Esophagus muscularis mucosa (tissue), 4 donors: Measurements from ENCODE around the gene RIC3. TPM values are rescaled to one million over a fixed set of nuclear protein-coding genes. Genes with fewer than 3 reads are reported as not detected.

Experiments used
- DNase-seq: peaks from one replicate; pipeline ENCODE4 v3.0.0-alpha.2; 2017; ENCODE audit errors: extremely low spot score
- H3K27ac ChIP-seq, 4 donors: fragments of 200-600 bp; sonication (generic); replicated peaks in 1 of 4; 1 replicate in 3 of 4; 2 replicates in 1 of 4; pipeline ENCODE4 v1.5.1; 2016 to 2019; ENCODE audit warnings: mild to moderate bottlenecking in 1 of 4
- H3K27me3 ChIP-seq, 4 donors: fragments of 200-600 bp; sonication (generic); one replicate each; pipeline versions ENCODE4 v1.5.1 to v1.6.0; 2016 to 2019
- H3K36me3 ChIP-seq, 4 donors: fragments of 200-600 bp; sonication (generic); one replicate each; pipeline ENCODE4 v1.5.1; 2016 to 2019
- H3K4me1 ChIP-seq, 4 donors: fragments of 200-600 bp; sonication (generic); one replicate each; pipeline ENCODE4 v1.5.1; 2016 to 2019
- H3K4me3 ChIP-seq, 4 donors: fragments of 200-600 bp; sonication (generic); 1 replicate in 2 of 4; 2 replicates in 2 of 4; pipeline ENCODE4 v1.5.1; 2016 to 2019; ENCODE audit warnings: mild to moderate bottlenecking in 4 of 4, moderate library complexity in 1 of 4
- H3K9me3 ChIP-seq, 4 donors: fragments of 200-600 bp; sonication (generic); 1 replicate in 3 of 4; 2 replicates in 1 of 4; pipeline ENCODE4 v1.5.1; 2016 to 2019
- EP300 ChIP-seq: sonication (generic); formaldehyde crosslinking; IDR thresholded peaks from one replicate; pipeline ENCODE4 v1.6.1; 2017; ENCODE audit warnings: antibody characterized with exemption
- POLR2A ChIP-seq: fragments of 450-650 bp; IDR thresholded peaks from one replicate; pipeline ENCODE4 v1.6.1; 2017; ENCODE audit warnings: antibody characterized with exemption, moderate library complexity, mild to moderate bottlenecking, low read depth
- POLR2AphosphoS5 ChIP-seq, 2 donors: sonication (generic); formaldehyde crosslinking; IDR thresholded peaks; one replicate each; pipeline ENCODE4 v1.6.1; 2017; ENCODE audit warnings: antibody characterized with exemption in 2 of 2
- WGBS: methylation state at CpG from one replicate; pipeline ENCODE4 v1.1.5; 2018; 5-methylcytosine and 5-hydroxymethylcytosine counted together
- intact Hi-C: fragments of 100-400 bp; cut with DNase I; formaldehyde crosslinking; loops from one replicate; pipeline ENCODE4 v1.15.1; 2023
- total RNA-seq, 4 donors: library from RNA; depleted of rRNA; stranded (reverse); fragments of >200 nt; gene quantifications; one replicate each; pipeline versions ENCODE4 v1.1.0 to v1.2.1, GENCODE V29; 2016
- TF ChIP-seq, protein P1 (sequence below), 3 experiments: fragments of 200-600 bp in 2 of 3; fragments of 450-650 bp in 1 of 3; sonication (generic) in 2 of 3; IDR thresholded peaks; one replicate each; pipeline ENCODE4 v1.5.1; 2017 to 2019; ENCODE audit warnings: antibody characterized with exemption in 3 of 3, mild to moderate bottlenecking in 2 of 3, moderate library complexity in 1 of 3

Gene RIC3
- total RNA-seq, 4 donors from 2014 or later: 12.8 to 19.9 (median 17.1) TPM

DNA sequence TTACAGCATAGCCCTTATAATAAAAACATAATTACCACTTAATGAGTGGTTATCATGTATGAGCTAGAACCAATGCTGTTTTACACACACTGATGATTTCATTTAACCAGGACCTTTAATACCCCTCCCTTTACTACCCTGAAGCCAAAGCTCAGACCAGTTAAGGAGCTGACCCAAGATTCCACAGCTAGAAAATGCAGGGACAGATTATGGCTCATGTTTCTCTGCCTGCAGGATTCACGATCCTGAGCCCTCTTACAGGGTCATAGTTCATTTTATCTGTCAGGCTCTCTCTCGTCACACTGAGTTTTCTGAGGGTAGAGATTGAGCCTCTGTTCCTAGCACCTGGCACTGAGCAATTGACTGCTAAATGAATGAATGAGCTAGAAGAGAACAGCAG is 60.4 kb downstream of the RIC3 start:
- no peak overlapping the region for H3K27ac ChIP-seq
- intact Hi-C loops: no loop called here
- peaks cover 0 to 3% (median 0%) of the 10 kb centered on the region in 4 donors for H3K27me3 ChIP-seq
- peaks cover 24 to 32% (median 31%) of the 10 kb centered on the region in 4 donors for H3K4me1 ChIP-seq
- no peak overlapping the region for H3K4me3 ChIP-seq
- DNase-seq: peak; percentile 50
- peaks cover 0 to 47% (median 23%) of the 10 kb centered on the region in 4 donors for H3K36me3 ChIP-seq
- no peaks in the 10 kb centered on the region for H3K9me3 ChIP-seq
- no peak for TF ChIP-seq EP300
- TF ChIP-seq POLR2AphosphoS5 (IDR thresholded peaks at IDR 0.05): no peak
- TF ChIP-seq, protein P1, sequence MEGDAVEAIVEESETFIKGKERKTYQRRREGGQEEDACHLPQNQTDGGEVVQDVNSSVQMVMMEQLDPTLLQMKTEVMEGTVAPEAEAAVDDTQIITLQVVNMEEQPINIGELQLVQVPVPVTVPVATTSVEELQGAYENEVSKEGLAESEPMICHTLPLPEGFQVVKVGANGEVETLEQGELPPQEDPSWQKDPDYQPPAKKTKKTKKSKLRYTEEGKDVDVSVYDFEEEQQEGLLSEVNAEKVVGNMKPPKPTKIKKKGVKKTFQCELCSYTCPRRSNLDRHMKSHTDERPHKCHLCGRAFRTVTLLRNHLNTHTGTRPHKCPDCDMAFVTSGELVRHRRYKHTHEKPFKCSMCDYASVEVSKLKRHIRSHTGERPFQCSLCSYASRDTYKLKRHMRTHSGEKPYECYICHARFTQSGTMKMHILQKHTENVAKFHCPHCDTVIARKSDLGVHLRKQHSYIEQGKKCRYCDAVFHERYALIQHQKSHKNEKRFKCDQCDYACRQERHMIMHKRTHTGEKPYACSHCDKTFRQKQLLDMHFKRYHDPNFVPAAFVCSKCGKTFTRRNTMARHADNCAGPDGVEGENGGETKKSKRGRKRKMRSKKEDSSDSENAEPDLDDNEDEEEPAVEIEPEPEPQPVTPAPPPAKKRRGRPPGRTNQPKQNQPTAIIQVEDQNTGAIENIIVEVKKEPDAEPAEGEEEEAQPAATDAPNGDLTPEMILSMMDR (IDR thresholded peaks at IDR 0.05): no peak
- no peak for TF ChIP-seq POLR2A
- WGBS: 84% methylated on average over 2 of the region's 2 CpGs

- H3K36me3 ChIP-seq: peaks cover 0 to 55% (median 30%) of the 10 kb centered on the region in 4 donors
- 82% methylated on average over 5 of the region's 5 CpGs for WGBS
- DNase-seq: peak; percentile 42
- intact Hi-C loops: no loop called here
- no peak overlapping the region for H3K27ac ChIP-seq
- peaks cover 17 to 27% (median 24%) of the 10 kb centered on the region in 4 donors for H3K4me1 ChIP-seq
- TF ChIP-seq POLR2AphosphoS5 (IDR thresholded peaks at IDR 0.05) (no peak), POLR2A (no peak), EP300 (no peak)
- TF ChIP-seq, protein P1 (IDR thresholded peaks at IDR 0.05): no peak
- H3K27me3 ChIP-seq: peaks cover 0 to 3% (median 0%) of the 10 kb centered on the region in 4 donors
- H3K9me3 ChIP-seq: no peaks in the 10 kb centered on the region
- no peak overlapping the region for H3K4me3 ChIP-seq
These were observed 61.2 kb downstream of the RIC3 start for GRCh38 chr11:8107642-8108041.

GRCh38 chr11:8106679-8107078 is 62.1 kb downstream of the RIC3 start:
- H3K27me3 ChIP-seq: peaks cover 0 to 3% (median 0%) of the 10 kb centered on the region in 4 donors
- peaks cover 2 to 65% (median 40%) of the 10 kb centered on the region in 4 donors for H3K36me3 ChIP-seq
- H3K27ac ChIP-seq: no peak overlapping the region

DNA sequence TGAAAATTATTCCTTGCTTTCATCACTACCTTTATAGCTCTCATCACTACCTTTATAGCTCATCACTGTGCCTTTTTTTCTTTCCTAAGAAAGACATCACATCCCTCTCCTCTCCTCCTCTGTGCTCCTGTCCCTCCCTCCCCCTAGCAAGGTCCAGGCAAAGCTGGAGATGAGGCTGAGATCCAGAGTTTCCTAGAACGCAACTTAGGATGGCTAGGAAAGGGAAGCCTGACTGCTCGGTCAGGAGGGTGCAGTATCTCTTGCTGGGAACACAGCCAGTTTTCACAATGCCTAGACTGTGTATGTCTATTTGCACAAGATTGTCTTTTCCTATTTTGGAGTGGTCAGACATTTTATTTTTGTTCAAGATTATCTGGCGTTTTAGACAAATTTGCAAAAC is 63.2 kb downstream of the RIC3 start:
- Histone ChIP-seq H3K27ac (no peak overlapping the region), H3K4me1 (peaks cover 3 to 17% (median 7%) of the 10 kb centered on the region in 4 donors), H3K27me3 (peaks cover 0 to 3% (median 0%) of the 10 kb centered on the region in 4 donors), H3K36me3 (peaks cover 10 to 75% (median 50%) of the 10 kb centered on the region in 4 donors), H3K4me3 (no peak overlapping the region), H3K9me3 (no peaks in the 10 kb centered on the region)
- WGBS: 47% methylated on average over 3 of the region's 3 CpGs
- peak; percentile 60 for DNase-seq
- TF ChIP-seq EP300: no peak
- intact Hi-C loops: no loop called here

More at GRCh38 chr11:8106679-8107078, 62.1 kb downstream of the RIC3 start:
- DNase-seq: peak; percentile 55
- 78% methylated on average over 2 of the region's 2 CpGs for WGBS
- Histone ChIP-seq H3K4me1 (peaks cover 13 to 18% (median 17%) of the 10 kb centered on the region in 4 donors), H3K9me3 (no peaks in the 10 kb centered on the region), H3K4me3 (no peak overlapping the region)
- intact Hi-C loops: no loop called here
- TF ChIP-seq EP300 (no peak), POLR2A (no peak), POLR2AphosphoS5 (IDR thresholded peaks at IDR 0.05) (no peak)
- TF ChIP-seq, protein P1 (IDR thresholded peaks at IDR 0.05): no peak

DNA sequence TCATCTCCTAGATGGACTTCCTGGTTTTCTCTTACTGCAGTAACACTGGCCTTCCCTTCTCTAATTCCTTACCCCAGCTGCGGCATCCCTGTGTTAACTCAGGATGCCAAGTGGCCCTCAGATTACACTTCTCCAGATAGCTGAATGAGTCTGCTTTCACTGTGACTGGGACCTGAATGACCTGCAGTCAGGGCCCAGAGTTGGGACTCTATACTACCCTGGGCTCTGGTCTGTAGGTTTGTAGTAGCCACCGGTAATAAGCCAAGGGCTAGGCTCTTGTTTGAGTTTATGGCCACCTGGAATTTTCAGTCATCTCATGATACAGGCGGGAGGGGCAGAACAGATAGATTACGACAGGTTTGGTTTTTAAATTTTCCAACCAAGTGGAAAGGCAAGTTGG is 63.7 kb downstream of the RIC3 start:
- DNase-seq: peak; percentile 70
- Histone ChIP-seq H3K4me3 (no peak overlapping the region), H3K4me1 (peaks cover 0 to 17% (median 2%) of the 10 kb centered on the region in 4 donors), H3K27ac (no peak overlapping the region), H3K36me3 (peaks cover 10 to 75% (median 54%) of the 10 kb centered on the region in 4 donors), H3K27me3 (peaks cover 0 to 3% (median 0%) of the 10 kb centered on the region in 4 donors), H3K9me3 (no peaks in the 10 kb centered on the region)
- 92% methylated on average over 4 of the region's 4 CpGs for WGBS
- intact Hi-C loops: no loop called here
- TF ChIP-seq POLR2AphosphoS5 (IDR thresholded peaks at IDR 0.05) (no peak), POLR2A (no peak), EP300 (no peak)
- TF ChIP-seq, protein P1 (IDR thresholded peaks at IDR 0.05): no peak
